IMR-90 (cell line): ENCODE data around the gene ELOB. TPM values are rescaled to one million over a fixed set of nuclear protein-coding genes. Genes with fewer than 3 reads are reported as not detected.
A peak's percentile ranks its signal among the peaks of the same experiment; 100 is the strongest.

Experiments used
- ATAC-seq: fragments of 200-7000 bp; cut with Tn5 transposase; 2 replicates; pipeline ENCODE4 v1.9.1; 2020; ENCODE audit warnings: low read depth, mild to moderate bottlenecking, moderate library complexity
- BruUV-seq: library from RNA; stranded (reverse); fragments of 400-500 nt; replicated peaks from 2 replicates; lab custom pipeline; 2021; lab: Mats Ljungman, UMichigan
- CTCF ChIA-PET: fragments of 300-600 bp; formaldehyde crosslinking; extraction: SDS; loops from one replicate; lab custom pipeline; 2021; ENCODE audit warnings: antibody characterized with exemption; lab: Yijun Ruan, JAX
- POLR2A ChIA-PET: fragments of 300-600 bp; sonication (Branson Sonifier 250); formaldehyde crosslinking; loops from one replicate; lab custom pipeline; 2022; ENCODE audit warnings: antibody characterized with exemption; ENCODE audit not compliant: unreplicated experiment; lab: Charles Lee
- DNase-seq: peaks from one replicate; pipeline ENCODE4 v3.0.0; 2013
- H2AFZ ChIP-seq: replicated peaks from 2 replicates; pipeline ENCODE3; 2013; ENCODE audit warnings: low read length, mild to moderate bottlenecking; ENCODE audit not compliant: poor library complexity
- H2AK5ac ChIP-seq: 2 replicates; pipeline ENCODE4 v1.6.1; 2013; ENCODE audit warnings: low read depth, low read length, inconsistent platforms
- H2AK9ac ChIP-seq: replicated peaks from 2 replicates; pipeline ENCODE3; 2013; ENCODE audit warnings: mild to moderate bottlenecking, low read depth, low read length, moderate library complexity; ENCODE audit not compliant: poor library complexity
- H2BK120ac ChIP-seq: 2 replicates; pipeline ENCODE4 v1.6.1; 2013; ENCODE audit warnings: low read depth, low read length, inconsistent platforms
- H2BK15ac ChIP-seq: 3 replicates; pipeline ENCODE4 v1.6.1; 2013; ENCODE audit warnings: low read depth, low read length, inconsistent platforms
- H2BK20ac ChIP-seq: 2 replicates; pipeline ENCODE4 v1.6.1; 2013; ENCODE audit warnings: low read depth, mild to moderate bottlenecking, inconsistent platforms, low read length, moderate library complexity
- H2BK5ac ChIP-seq: 2 replicates; pipeline ENCODE4 v1.6.1; 2013; ENCODE audit warnings: mild to moderate bottlenecking, low read depth, low read length, inconsistent platforms; ENCODE audit not compliant: poor library complexity, severe bottlenecking
- H3K14ac ChIP-seq: replicated peaks from 2 replicates; pipeline ENCODE4 v1.6.1; 2013; ENCODE audit warnings: low read depth, low read length, inconsistent platforms
- H3K18ac ChIP-seq: 2 replicates; pipeline ENCODE4 v1.6.1; 2013; ENCODE audit warnings: low read depth, low read length, control low read depth
- H3K23ac ChIP-seq: 2 replicates; pipeline ENCODE4 v1.6.1; 2013; ENCODE audit warnings: low read depth, low read length, inconsistent platforms
- H3K27ac ChIP-seq: 2 replicates; pipeline ENCODE4 v1.5.1; 2013; ENCODE audit warnings: mild to moderate bottlenecking, control low read depth, low read length; ENCODE audit not compliant: insufficient read depth
- H3K27me3 ChIP-seq: 2 replicates; pipeline ENCODE4 v1.6.1; 2013; ENCODE audit warnings: low read length; ENCODE audit not compliant: control insufficient read depth, insufficient read depth
- H3K36me3 ChIP-seq: 2 replicates; pipeline ENCODE4 v1.6.1; 2013; ENCODE audit warnings: low read length, mixed read lengths; ENCODE audit not compliant: control insufficient read depth, insufficient read depth
- H3K4ac ChIP-seq: 2 replicates; pipeline ENCODE4 v1.6.1; 2013; ENCODE audit warnings: low read depth, low read length, inconsistent platforms
- H3K4me1 ChIP-seq: 2 replicates; pipeline ENCODE4 v1.6.1; 2013; ENCODE audit warnings: low read length, mixed read lengths; ENCODE audit not compliant: control insufficient read depth, insufficient read depth
- H3K4me2 ChIP-seq: 2 replicates; pipeline ENCODE4 v1.6.1; 2013; ENCODE audit warnings: low read depth, mild to moderate bottlenecking, control low read depth, low read length, moderate library complexity
- H3K4me3 ChIP-seq: 2 replicates; pipeline ENCODE4 v1.5.1; 2013; ENCODE audit warnings: low read depth, mild to moderate bottlenecking, control low read depth, low read length, moderate library complexity; ENCODE audit not compliant: insufficient read depth
- H3K56ac ChIP-seq: 2 replicates; pipeline ENCODE4 v1.6.1; 2013; ENCODE audit warnings: low read length, inconsistent platforms; ENCODE audit not compliant: insufficient read depth; ENCODE audit errors: extremely low read depth
- H3K79me1 ChIP-seq, 2 experiments: 2 replicates each; pipeline ENCODE4 v1.6.1; 2013; ENCODE audit warnings: low read length in 2 of 2, inconsistent platforms in 1 of 2, low read depth in 1 of 2
- H3K9ac ChIP-seq: 2 replicates; pipeline ENCODE4 v1.6.1; 2013; ENCODE audit warnings: low read depth, low read length, control low read depth
- H3K9me1 ChIP-seq: 2 replicates; pipeline ENCODE4 v1.6.1; 2013; ENCODE audit warnings: low read length, inconsistent platforms; ENCODE audit not compliant: insufficient read depth
- H3K9me3 ChIP-seq: 2 replicates; pipeline ENCODE4 v1.6.1; 2013; ENCODE audit warnings: low read length; ENCODE audit not compliant: control insufficient read depth, insufficient read depth
- H4K20me1 ChIP-seq: 2 replicates; pipeline ENCODE4 v1.6.1; 2013; ENCODE audit warnings: low read length, inconsistent platforms; ENCODE audit not compliant: insufficient read depth
- H4K5ac ChIP-seq: 2 replicates; pipeline ENCODE4 v1.6.1; 2013; ENCODE audit warnings: mild to moderate bottlenecking, low read depth, low read length, control low read depth
- H4K8ac ChIP-seq, 2 experiments: 2 replicates each; pipeline ENCODE4 v1.6.1; 2013; ENCODE audit warnings: low read depth in 2 of 2, low read length in 2 of 2, control low read depth in 1 of 2, inconsistent platforms in 1 of 2
- H4K91ac ChIP-seq: 2 replicates; pipeline ENCODE4 v1.6.1; 2013; ENCODE audit warnings: low read depth, low read length, inconsistent platforms; ENCODE audit not compliant: insufficient read depth
- BHLHE40 ChIP-seq: fragments of 150-350 bp; IDR thresholded peaks from 2 replicates; pipeline ENCODE4 v1.6.1; 2016; ENCODE audit warnings: mild to moderate bottlenecking, low read depth, low read length
- CHD1 ChIP-seq: IDR thresholded peaks from 2 replicates; pipeline ENCODE4 v1.6.1; 2012; ENCODE audit warnings: low read depth, low read length, improper control_type of control experiment
- FOS ChIP-seq: fragments of 150-350 bp; IDR thresholded peaks from 2 replicates; pipeline ENCODE4 v1.6.1; 2016; ENCODE audit warnings: low read depth, low read length
- WGBS, 2 experiments: methylation state at CpG; one replicate each; pipeline versions ENCODE4 v1.1.5 to v1.1.7; 2013; ENCODE audit warnings: missing lambda C conversion rate in 2 of 2; ENCODE audit not compliant: insufficient read length in 1 of 2; ENCODE audit errors: extremely low coverage in 2 of 2; 5-methylcytosine and 5-hydroxymethylcytosine counted together
- dilution Hi-C: fragments of 300-500 bp; cut with HindIII; formaldehyde crosslinking; loops from one replicate; pipeline ENCODE4 v1.14.3; 2018; ENCODE audit warnings: low sequenced_read_pairs; ENCODE audit not compliant: unreplicated experiment
- in situ Hi-C: fragments of 300-500 bp; cut with MboI; formaldehyde crosslinking; loops from 3 replicates; pipeline ENCODE4 v1.14.3; 2019; ENCODE audit warnings: low sequenced_read_pairs, inconsistent platforms, mixed read lengths
- intact Hi-C: fragments of 100-400 bp; cut with micrococcal nuclease; formaldehyde crosslinking; loops from 2 replicates; pipeline ENCODE4 v1.10.0; 2022
- polyA plus RNA-seq, 3 experiments: library from polyadenylated mRNA; depleted of rRNA; stranded (reverse); fragments of >200 nt; gene quantifications; 2 replicates each; pipeline ENCODE4 v1.2.3, GENCODE V29; 2012; ENCODE audit warnings: low replicate concordance in 1 of 3
- total RNA-seq: library from RNA; depleted of rRNA; stranded (reverse); fragments of >200 nt; gene quantifications from 2 replicates; pipeline ENCODE4 v1.2.3, GENCODE V29; 2012

Gene ELOB
- total and polyA plus RNA-seq, 2 of the 4 experiments (the other 2 are of a cell fraction), result 442 to 5,859 TPM

- Histone ChIP-seq H4K91ac (no peak overlapping the region), H3K4me1 (no peaks in the 10 kb centered on the region), H4K5ac (no peak overlapping the region), H3K23ac (no peak overlapping the region), H3K9ac (no peak overlapping the region), H3K79me1 (no peaks in the 10 kb centered on the region), H2BK5ac (no peak overlapping the region), H3K4ac (no peak overlapping the region), H2AFZ (no peak overlapping the region), H3K4me3 (no peak overlapping the region), H3K27ac (no peak overlapping the region), H2BK15ac (no peak overlapping the region), H3K4me2 (no peak overlapping the region), H2AK5ac (no peak overlapping the region), H3K27me3 (peaks cover 51% of the 10 kb centered on the region), H4K8ac (no peak overlapping the region), H3K9me3 (no peaks in the 10 kb centered on the region), H3K14ac (no peak overlapping the region), H4K20me1 (no peaks in the 10 kb centered on the region), H2AK9ac (peak overlapping the region; percentile 55), H2BK20ac (no peak overlapping the region), H3K9me1 (no peaks in the 10 kb centered on the region), H3K36me3 (no peaks in the 10 kb centered on the region), H3K18ac (no peak overlapping the region), H2BK120ac (no peak overlapping the region), H3K56ac (no peak overlapping the region)
- DNase-seq, result no peak
- ChIA-PET CTCF (no interaction called here), POLR2A (no interaction called here)
- no peak for ATAC-seq
- no peak for TF ChIP-seq CHD1
- TF ChIP-seq BHLHE40, result no peak
- no peak for TF ChIP-seq FOS
- intact Hi-C loops (no loop called here), in situ Hi-C loops (no loop called here), dilution Hi-C loops (no loop called here)
- 74% methylated on average over 39 of the region's 68 CpGs; no CpG with 5 or more reads in 1 of the 2 experiments for WGBS, 2 experiments
- no TSS peak for BruUV-seq
Measured at GRCh38 chr16:2817340-2818271, 40.5 kb upstream of the ELOB start.
